Neural cell (in vitro differentiated cells): Measurements from ENCODE around the gene ACBD6.

Experiments used
- CTCF ChIP-seq: fragments of 450-650 bp; IDR thresholded peaks from 2 replicates; pipeline ENCODE4 v1.5.1; 2014; ENCODE audit warnings: antibody characterized with exemption, mild to moderate bottlenecking, moderate library complexity; ENCODE audit not compliant: poor library complexity, severe bottlenecking
- POLR2AphosphoS5 ChIP-seq: IDR thresholded peaks from 2 replicates; pipeline ENCODE4 v1.6.1; 2012

- TF ChIP-seq CTCF, result no peak
- TF ChIP-seq POLR2AphosphoS5, result no peak
Observed at GRCh38 chr1:180370188-180370587, 132.2 kb downstream of the ACBD6 start.
